Measurements from ENCODE around the gene BECN2. TPM values are rescaled to one million over a fixed set of nuclear protein-coding genes. Genes with fewer than 3 reads are reported as not detected.

Gene BECN2
- polyA plus RNA-seq, 1 of the 3 experiments (the other 2 are of a cell fraction) = not detected

DNA sequence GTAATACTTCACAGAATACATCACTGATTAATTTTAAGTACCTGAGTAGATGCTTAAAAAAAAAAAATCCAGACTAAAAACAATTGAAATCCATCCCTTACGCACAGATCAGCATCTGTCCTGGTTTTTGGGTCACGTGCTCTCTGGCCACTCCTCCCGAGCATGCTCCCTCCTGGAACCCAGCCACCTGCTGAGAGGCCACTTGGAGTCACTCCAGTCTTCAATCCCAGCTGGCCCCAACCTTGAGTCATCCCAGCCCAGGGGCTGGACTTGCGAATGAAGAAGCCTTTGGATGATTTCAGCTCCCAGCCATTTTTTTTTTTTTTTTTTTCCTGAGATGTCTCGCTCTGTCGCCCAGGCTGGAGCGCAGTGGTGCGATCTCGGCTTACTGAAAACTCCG lies 32.5 kb downstream of the BECN2 start (continued):
- TF ChIP-seq, protein P1, sequence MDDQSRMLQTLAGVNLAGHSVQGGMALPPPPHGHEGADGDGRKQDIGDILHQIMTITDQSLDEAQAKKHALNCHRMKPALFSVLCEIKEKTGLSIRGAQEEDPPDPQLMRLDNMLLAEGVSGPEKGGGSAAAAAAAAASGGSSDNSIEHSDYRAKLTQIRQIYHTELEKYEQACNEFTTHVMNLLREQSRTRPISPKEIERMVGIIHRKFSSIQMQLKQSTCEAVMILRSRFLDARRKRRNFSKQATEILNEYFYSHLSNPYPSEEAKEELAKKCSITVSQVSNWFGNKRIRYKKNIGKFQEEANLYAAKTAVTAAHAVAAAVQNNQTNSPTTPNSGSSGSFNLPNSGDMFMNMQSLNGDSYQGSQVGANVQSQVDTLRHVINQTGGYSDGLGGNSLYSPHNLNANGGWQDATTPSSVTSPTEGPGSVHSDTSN (IDR thresholded peaks at IDR 0.05) = 0 out of 2 replicates have a peak, but pooled peaks have one; percentile 44
- TF ChIP-seq, protein P2, sequence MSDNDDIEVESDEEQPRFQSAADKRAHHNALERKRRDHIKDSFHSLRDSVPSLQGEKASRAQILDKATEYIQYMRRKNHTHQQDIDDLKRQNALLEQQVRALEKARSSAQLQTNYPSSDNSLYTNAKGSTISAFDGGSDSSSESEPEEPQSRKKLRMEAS (IDR thresholded peaks at IDR 0.05; ENCODE audit: low read depth) = peak; percentile 83
- TF ChIP-seq EZH2phosphoT487 (IDR thresholded peaks at IDR 0.05; ENCODE audit: borderline replicate concordance, low read depth) (no peak), TAF1 (IDR thresholded peaks at IDR 0.05; ENCODE audit: borderline replicate concordance, low read depth, low read length) (0 out of 2 replicates have a peak, but pooled peaks have one; percentile 17), NRF1 (IDR thresholded peaks at IDR 0.05; ENCODE audit: low read depth, low read length) (no peak), RXRA (IDR thresholded peaks at IDR 0.05; ENCODE audit: borderline replicate concordance, low read depth) (no peak), SIN3A (IDR thresholded peaks at IDR 0.05; ENCODE audit: borderline replicate concordance, low read depth, low read length) (peak; percentile 64; the same call in 1 of the 2 replicates), TCF12 (IDR thresholded peaks at IDR 0.05) (peak; percentile 78), FOSL2 (IDR thresholded peaks at IDR 0.05; ENCODE audit: borderline replicate concordance, low read depth) (peak; percentile 78)
- TF ChIP-seq, protein P3, sequence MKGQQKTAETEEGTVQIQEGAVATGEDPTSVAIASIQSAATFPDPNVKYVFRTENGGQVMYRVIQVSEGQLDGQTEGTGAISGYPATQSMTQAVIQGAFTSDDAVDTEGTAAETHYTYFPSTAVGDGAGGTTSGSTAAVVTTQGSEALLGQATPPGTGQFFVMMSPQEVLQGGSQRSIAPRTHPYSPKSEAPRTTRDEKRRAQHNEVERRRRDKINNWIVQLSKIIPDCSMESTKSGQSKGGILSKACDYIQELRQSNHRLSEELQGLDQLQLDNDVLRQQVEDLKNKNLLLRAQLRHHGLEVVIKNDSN (IDR thresholded peaks at IDR 0.05; ENCODE audit: borderline replicate concordance, low read depth) = peak; percentile 91

DNA sequence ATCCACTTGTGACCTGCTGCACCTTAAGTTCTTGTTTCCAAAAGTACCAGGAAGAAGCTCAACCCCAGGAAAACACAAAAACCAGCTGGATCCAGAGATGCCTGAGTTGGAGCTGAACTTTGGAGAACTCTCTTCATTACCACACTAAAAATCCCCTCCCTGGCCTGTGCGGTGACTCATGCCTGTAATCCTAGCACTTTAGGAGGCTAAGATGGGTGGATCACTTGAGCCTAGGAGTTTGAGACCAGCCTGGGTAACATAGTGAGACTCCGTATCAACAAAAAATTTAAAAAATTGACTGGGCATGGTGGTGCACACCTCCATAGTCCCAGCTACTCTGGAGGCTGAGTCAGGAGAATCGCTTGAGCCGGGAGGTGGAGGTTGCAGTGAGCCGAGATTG lies 35.2 kb downstream of the BECN2 start:
- no peaks in the 10 kb centered on the region for H3K9me2 ChIP-seq
- no peaks in the 10 kb centered on the region for H4K20me1 ChIP-seq (ENCODE audit: insufficient read depth)
- H3K4me3 ChIP-seq (ENCODE audit: low read depth in 2 of 2, low read length in 1 of 2) = no peak overlapping the region
- no peaks in the 10 kb centered on the region for H3K36me3 ChIP-seq (replicated peaks in 1 of 2; ENCODE audit: control insufficient read depth in 1 of 2, insufficient read depth in 2 of 2, low read length in 1 of 2)
- no peak overlapping the region for H2AFZ ChIP-seq (ENCODE audit: low read depth)
- POLR2A ChIA-PET = no interaction called here
- no peak overlapping the region for H3K27ac ChIP-seq (ENCODE audit: low read depth in 2 of 2, low read length in 1 of 2)
- H3K9me3 ChIP-seq = no peaks in the 10 kb centered on the region
- H3F3A ChIP-seq (replicated peaks; ENCODE audit: insufficient read depth) = peaks cover 3% of the 10 kb centered on the region
- DNase-seq = no peak
- TF ChIP-seq EZH2phosphoT487 (IDR thresholded peaks at IDR 0.05; ENCODE audit: borderline replicate concordance, low read depth) (no peak), FOSL2 (IDR thresholded peaks at IDR 0.05; ENCODE audit: borderline replicate concordance, low read depth) (peak; percentile 26; the same call in 1 of the 2 replicates), NRF1 (IDR thresholded peaks at IDR 0.05; ENCODE audit: low read depth, low read length) (no peak), TAF1 (IDR thresholded peaks at IDR 0.05; ENCODE audit: borderline replicate concordance, low read depth, low read length) (no peak), FOXJ3 (CRISPR knock-in tag; IDR thresholded peaks at IDR 0.05) (no peak), EP300 (IDR thresholded peaks at IDR 0.05; ENCODE audit: borderline replicate concordance in 1 of 2, low read depth in 1 of 2, low read length in 1 of 2) (no peak), TEAD4 (IDR thresholded peaks at IDR 0.05; ENCODE audit: borderline replicate concordance, insufficient read depth) (no peak)
- TF ChIP-seq, protein P2 (IDR thresholded peaks at IDR 0.05; ENCODE audit: low read depth) = no peak
- TF ChIP-seq, protein P4, sequence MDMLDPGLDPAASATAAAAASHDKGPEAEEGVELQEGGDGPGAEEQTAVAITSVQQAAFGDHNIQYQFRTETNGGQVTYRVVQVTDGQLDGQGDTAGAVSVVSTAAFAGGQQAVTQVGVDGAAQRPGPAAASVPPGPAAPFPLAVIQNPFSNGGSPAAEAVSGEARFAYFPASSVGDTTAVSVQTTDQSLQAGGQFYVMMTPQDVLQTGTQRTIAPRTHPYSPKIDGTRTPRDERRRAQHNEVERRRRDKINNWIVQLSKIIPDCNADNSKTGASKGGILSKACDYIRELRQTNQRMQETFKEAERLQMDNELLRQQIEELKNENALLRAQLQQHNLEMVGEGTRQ (IDR thresholded peaks at IDR 0.05; ENCODE audit: borderline replicate concordance, low read depth, low read length) = no peak
- CTCF ChIA-PET = interaction anchor here (0.9 to 1.2 kb wide), 3 partner anchors 10 to 96 kb away, joined by 3 to 5 read pairs (median 3); no protein-coding TSS in a partner anchor
- no peaks in the 10 kb centered on the region for H3K27me3 ChIP-seq (ENCODE audit: insufficient read depth)
- H3K4me1 ChIP-seq (ENCODE audit: control insufficient read depth in 1 of 2, insufficient read depth in 2 of 2, low read depth in 1 of 2, low read length in 1 of 2) = peaks cover 0 to 4% of the 10 kb centered on the region in 2 experiments; a peak in 1 of 4 replicates
- H3K9ac ChIP-seq = no peak overlapping the region
- H3K4me2 ChIP-seq = no peak overlapping the region
- no peaks in the 10 kb centered on the region for H3K79me2 ChIP-seq (ENCODE audit: insufficient read depth)
- WGBS (ENCODE audit: low lambda C conversion rate) = 88% methylated on average over 5 of the region's 5 CpGs
